HG02840 (cell line): ENCODE results near the gene HOXA10.

ENCODE experiments used
- ATAC-seq: cut with Tn5 transposase; IDR thresholded peaks from one replicate; pipeline ENCODE4 v1.9.1; 2021; ENCODE audit warnings: mild to moderate bottlenecking, moderate library complexity, moderate number of reproducible peaks; ENCODE audit not compliant: unreplicated experiment, low FRiP score

Gene HOXA10

GRCh38 chr7:27147199-27148030 is 26.7 kb downstream of the HOXA10 start, which contains the start of gene HOXA6:
Gene HOXA6 (minus strand): TSS chr7:27147774. CDS start chr7:27147749, 25 bp downstream.
- no peak for ATAC-seq

GRCh38 chr7:27146491-27147198 is 27.5 kb downstream of the HOXA10 start:
- no peak for ATAC-seq

GRCh38 chr7:27145914-27146412 is 28.2 kb downstream of the HOXA10 start:
- no peak for ATAC-seq

GRCh38 chr7:27145165-27145913 is 28.8 kb downstream of the HOXA10 start:
- ATAC-seq: no peak

GRCh38 chr7:27144781-27145164 is 29.3 kb downstream of the HOXA10 start:
- no peak for ATAC-seq

GRCh38 chr7:27143950-27144780 is 30.0 kb downstream of the HOXA10 start:
- ATAC-seq: no peak

GRCh38 chr7:27143023-27143949 is 30.8 kb downstream of the HOXA10 start, which contains the start of gene HOXA5:
Gene HOXA5 (minus strand): TSS chr7:27143681. CDS start chr7:27143607, 74 bp downstream.
- no peak for ATAC-seq

GRCh38 chr7:27142580-27143022 is 31.5 kb downstream of the HOXA10 start:
- ATAC-seq: no peak

GRCh38 chr7:27141923-27142579 is 32.1 kb downstream of the HOXA10 start:
- ATAC-seq: no peak

- ATAC-seq: no peak
Measured at GRCh38 chr7:27141137-27141922, 32.8 kb downstream of the HOXA10 start.

- ATAC-seq: no peak
Measured at GRCh38 chr7:27140126-27140857, 33.8 kb downstream of the HOXA10 start.

- no peak for ATAC-seq
Measured at GRCh38 chr7:27139334-27140125, 34.6 kb downstream of the HOXA10 start.

- no peak for ATAC-seq
Measured at GRCh38 chr7:27138985-27139333, 35.2 kb downstream of the HOXA10 start.

- no peak for ATAC-seq
Measured at GRCh38 chr7:27138472-27138871, 35.6 kb downstream of the HOXA10 start.

- no peak for ATAC-seq
Measured at GRCh38 chr7:27137640-27138315, 36.3 kb downstream of the HOXA10 start.
